Urothelium cell line (cell line): ENCODE results near the gene PROX2.

ENCODE experiments used
- DNase-seq: peaks from one replicate; pipeline ENCODE4 v3.0.0; 2011; ENCODE audit warnings: low spot score, mixed read lengths
- FAIRE-seq: peaks from 2 replicates; lab custom pipeline; 2011; peaks lifted over from hg19 to GRCh38; lab: Jason Lieb, UNC

PROX2 gene

GRCh38 chr14:74882103-74882920 lies 6.4 kb upstream of the PROX2 start:
- DNase-seq, result no peak
- FAIRE-seq, result no peak

DNA sequence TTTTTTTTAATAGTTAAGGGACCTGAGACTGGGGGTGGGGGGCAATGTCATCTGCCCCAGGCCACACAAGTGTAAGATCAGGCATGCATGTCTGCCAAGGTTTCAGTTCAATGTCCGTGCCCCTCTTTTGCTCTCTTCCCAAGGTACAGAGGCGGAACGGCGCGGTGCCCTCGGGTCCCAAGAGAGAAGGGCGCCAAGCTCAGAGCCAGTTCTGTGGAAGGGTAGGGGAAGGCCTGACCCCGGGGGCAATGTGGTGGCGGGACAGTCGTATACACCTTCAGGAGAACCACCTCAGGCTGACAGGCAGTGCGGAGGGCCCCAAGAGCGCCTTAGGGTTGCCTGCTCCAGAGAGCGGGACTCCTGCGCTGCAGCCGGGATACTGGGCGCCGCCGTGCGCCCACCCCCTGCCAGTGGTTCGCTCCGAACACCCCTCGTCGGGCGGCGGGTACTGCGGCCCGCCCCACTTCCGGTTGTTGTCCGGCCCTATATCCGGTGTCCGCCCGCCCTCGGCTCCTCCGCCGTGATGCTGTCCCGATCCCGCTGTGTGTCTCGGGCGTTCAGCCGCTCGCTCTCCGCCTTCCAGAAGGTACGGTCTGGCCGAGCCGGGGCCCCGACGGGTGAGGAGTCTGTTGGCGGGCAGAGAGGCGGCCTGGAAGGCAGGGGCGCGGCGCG lies 5.6 kb upstream of the PROX2 start, which contains the start of gene DLST:
Gene DLST (plus strand): TSS at position 486 of the 672 bp plus-strand sequence. CDS start 38 bp downstream, at position 524.
- DNase-seq (peak; percentile 98), FAIRE-seq (peak; percentile 85)

DNA sequence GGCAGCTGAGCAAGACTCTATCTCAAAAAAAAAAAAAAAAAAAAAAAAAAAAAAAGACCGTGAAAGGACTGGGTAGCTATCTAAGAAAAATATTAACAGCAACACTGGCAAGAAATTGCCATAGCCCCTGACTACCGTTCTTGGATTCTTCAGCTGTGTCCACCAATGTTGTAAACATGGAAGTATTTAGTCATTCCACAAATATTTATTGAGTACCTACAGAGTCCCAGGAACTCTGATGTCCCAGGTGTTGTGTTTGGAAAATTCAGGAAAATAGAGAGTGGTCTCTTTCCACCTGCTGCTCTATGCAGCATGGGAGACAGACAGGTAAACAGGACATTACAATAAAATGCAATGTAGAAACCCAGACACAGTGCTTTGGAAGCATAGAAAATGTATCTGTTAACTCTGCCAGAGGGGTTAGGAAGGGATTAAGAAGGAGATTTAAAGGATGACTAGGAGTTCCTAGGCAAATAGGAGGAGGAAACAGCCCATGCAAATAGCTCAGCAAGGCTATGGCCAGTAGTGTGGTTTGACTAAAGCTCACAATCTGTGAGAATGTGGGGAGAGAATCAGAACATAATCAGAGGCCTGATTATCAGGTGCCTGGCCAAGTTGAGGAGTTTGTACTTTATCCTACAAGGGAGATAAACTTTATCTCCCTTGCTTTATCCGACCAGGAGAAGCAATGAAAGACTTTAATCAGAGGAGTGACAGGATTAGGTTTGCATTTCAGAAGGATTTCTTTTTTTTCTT lies 3.7 kb upstream of the PROX2 start:
- no peak for DNase-seq
- FAIRE-seq, result no peak

DNA sequence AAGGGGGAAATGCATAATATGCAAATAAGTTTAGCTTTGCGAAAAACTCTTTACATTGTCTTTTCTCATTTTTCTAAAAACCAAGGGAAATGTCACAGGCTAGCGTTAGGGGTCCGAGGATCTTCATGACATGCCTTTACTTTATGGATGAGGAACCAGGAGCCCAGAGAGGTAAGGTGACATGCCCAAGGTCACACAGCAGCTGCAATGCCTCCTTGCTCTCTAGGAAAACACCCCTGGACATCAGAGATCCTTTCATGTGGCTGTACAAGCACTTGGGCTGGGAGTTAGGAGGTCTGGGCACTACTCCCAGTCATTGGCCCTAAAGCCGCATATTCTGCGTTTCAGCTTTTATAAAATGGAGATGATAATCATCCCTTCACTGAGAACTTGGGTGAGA lies 741 bp downstream of the PROX2 start:
- no peak for FAIRE-seq
- DNase-seq, result no peak

DNA sequence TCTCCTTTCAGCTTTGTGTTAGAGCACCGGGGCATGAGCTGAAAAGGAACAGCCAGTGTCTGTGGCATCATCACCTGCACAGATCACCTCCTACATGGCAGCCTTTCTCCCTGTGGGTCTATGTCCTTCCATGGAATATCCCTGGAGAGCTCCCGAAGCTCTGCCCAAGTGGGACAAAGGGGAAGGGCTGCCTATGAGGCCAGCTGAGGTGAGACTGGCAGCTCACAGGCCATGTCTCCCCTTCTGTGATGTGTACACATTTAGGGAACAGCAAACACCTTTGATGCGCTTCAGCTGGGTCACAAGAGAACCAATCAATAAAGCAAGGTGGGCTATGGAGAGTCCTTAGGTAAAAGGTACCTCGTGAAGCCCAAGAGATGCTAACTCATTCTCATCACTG lies 4.1 kb downstream of the PROX2 start:
- DNase-seq, result no peak
- no peak for FAIRE-seq

DNA sequence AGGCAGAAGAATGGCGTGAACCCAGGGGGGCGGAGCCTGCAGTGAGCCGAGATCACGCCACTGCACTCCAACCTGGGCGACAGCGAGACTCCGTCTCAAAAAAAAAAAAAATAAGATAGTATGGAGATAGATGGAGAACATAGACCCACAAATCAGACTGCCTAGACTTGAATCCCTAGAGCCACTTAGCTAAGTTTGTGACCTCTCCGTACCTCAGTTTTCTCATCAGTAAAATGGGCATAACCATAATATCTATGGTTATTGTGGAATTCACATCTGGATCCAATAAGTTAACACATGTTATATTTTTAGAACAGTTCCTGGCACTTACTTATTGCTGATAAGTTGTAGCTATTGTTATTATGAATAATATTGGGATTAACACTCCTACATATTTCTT lies 7.2 kb downstream of the PROX2 start:
- no peak for FAIRE-seq
- no peak for DNase-seq

GRCh38 chr14:74867673-74868072 lies 8.3 kb downstream of the PROX2 start:
- DNase-seq (no peak), FAIRE-seq (no peak)

- DNase-seq, result no peak
- peak; percentile 73 for FAIRE-seq
These were observed 9.1 kb downstream of the PROX2 start for GRCh38 chr14:74866708-74867389.

- no peak for DNase-seq
- no peak for FAIRE-seq
These were observed 10.8 kb downstream of the PROX2 start for GRCh38 chr14:74865156-74865555.

- no peak for DNase-seq
- no peak for FAIRE-seq
These were observed 11.7 kb downstream of the PROX2 start for GRCh38 chr14:74864198-74864597.

DNA sequence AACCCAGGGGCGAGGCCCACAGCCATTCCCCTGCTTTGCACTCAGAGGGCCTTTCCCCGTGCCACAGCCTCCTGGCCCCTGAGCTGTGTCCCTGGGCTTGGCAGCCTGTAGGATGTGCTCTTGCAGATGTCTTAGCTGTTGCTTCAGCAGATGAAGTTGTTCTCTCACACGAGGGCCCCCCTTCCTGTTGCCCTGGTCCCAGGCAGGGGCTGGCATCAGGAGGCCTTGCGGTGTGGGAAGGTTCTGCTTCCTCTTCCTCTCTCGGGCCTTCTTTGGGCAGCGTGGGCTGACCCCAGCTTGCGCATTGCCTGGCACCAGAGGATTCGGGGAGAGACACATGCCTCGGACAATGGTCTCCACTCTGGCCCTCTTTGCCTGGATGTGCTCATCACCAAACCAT lies 12.7 kb downstream of the PROX2 start:
- no peak for FAIRE-seq
- no peak for DNase-seq

DNA sequence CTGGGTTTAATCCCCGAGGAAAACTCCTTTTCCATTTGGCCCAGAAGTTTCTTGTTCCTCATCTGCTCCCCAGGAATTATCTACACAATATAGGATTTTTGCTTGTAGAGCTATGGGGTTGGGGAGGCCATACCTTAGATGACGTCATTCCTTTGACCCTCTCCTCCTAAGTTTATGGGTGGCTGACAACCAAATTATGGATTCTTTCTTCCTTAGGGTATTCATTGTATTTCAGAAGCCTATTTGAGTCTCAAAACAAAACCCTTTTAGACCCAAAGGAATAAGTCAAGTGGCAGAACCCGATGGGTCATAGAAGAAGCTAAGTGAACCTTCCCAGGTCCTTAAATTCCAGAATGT lies 14.2 kb downstream of the PROX2 start:
- DNase-seq, result no peak
- FAIRE-seq, result no peak

- peak; percentile 90 for DNase-seq
- peak; percentile 13 for FAIRE-seq
These were observed 14.8 kb downstream of the PROX2 start for GRCh38 chr14:74860899-74861733.

DNA sequence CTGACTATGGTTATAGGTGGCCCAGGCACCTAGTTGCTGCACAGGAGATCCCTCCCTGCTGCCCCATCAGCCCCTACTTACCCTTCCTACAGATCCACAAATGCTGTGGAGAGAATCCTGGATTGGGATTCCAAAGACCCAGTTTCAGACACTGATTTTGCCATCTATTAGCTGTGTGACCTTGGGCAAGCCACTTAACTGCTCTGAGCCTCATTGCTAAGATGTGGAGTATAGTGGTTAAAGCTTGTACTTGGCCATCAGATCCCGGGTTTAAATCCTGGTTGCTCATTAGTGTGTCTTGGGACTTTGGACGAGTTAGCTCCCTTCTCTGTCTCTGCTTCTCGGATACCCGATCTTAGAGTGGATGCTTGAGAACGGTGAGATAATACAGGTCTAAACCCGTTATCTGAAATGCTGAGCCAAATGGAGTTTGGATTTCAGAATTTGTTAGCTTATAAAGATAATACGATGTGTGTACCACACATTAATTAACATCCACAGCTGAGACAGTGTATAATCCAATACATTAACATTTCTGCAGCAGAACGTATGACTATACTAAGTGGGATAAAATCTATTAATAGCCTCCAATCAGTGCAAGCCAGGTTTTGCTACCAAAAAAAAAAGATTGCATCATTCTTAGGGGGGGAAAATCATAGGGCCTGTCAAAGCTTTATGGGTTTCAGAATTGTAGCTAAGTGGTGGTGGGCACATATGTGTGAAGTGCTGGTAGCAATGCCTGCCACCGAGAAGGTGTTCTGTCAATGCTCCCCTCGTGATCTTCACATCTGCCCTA lies 16.0 kb downstream of the PROX2 start:
- FAIRE-seq (peak; percentile 9), DNase-seq (no peak)

- DNase-seq, result no peak
- no peak for FAIRE-seq
These were observed 17.9 kb downstream of the PROX2 start for GRCh38 chr14:74858022-74858421.

DNA sequence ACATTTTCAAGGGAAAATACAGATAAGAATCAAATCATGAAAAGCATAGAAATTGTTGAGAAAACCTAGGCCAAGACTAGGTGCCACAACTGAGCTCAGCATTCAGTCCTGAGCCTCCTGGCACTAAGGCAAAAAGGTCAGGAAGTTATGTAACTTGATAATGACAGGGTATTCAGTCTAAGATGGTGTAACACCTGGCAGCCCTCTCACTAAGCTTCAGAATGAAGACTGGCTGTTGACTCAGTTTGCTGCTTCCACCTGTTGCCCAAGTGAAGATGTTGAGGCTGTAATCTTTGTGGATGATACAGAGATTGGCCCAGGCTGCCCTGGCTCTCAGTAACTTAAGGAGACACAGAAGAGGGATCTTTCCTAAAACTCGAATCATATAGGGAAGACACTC lies 19.6 kb downstream of the PROX2 start:
- DNase-seq, result no peak
- no peak for FAIRE-seq

- DNase-seq, result no peak
- FAIRE-seq, result no peak
These were observed 20.0 kb downstream of the PROX2 start for GRCh38 chr14:74855945-74856344.

DNA sequence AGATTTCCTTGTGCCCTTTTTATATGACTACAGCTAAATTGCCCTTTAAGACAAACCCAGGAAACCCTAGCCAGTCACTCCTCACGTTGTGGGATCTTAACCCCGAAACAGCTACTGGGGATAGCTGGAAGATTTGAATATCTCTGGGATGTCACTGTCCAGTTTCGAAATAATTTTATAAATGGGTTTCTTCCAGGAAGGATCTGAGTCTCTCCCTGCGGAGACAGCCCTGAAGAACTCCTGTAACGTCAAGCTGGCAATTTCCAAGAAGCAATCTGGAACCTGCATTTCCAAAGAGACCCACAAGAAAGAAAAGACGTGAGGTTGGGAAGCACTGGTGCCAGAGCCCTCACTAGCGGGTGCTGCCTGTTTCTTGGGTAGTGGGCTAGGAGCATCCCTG lies 20.9 kb downstream of the PROX2 start:
- FAIRE-seq (no peak), DNase-seq (no peak)

GRCh38 chr14:74853581-74853980 lies 22.4 kb downstream of the PROX2 start:
- no peak for DNase-seq

More at GRCh38 chr14:74853581-74853980, 22.4 kb downstream of the PROX2 start:
- no peak for FAIRE-seq
